IMR-90 (cell line): Measurements from ENCODE around the gene CD1B.

Experiments
- CEBPB ChIP-seq: IDR thresholded peaks from 2 replicates; pipeline ENCODE4 v1.6.1; 2012; ENCODE audit warnings: low read depth, low read length, improper control_type of control experiment
- CHD1 ChIP-seq: IDR thresholded peaks from 2 replicates; pipeline ENCODE4 v1.6.1; 2012; ENCODE audit warnings: low read depth, low read length, improper control_type of control experiment
- FOS ChIP-seq: fragments of 150-350 bp; IDR thresholded peaks from 2 replicates; pipeline ENCODE4 v1.6.1; 2016; ENCODE audit warnings: low read depth, low read length
- MAFK ChIP-seq: IDR thresholded peaks from 2 replicates; pipeline ENCODE4 v1.6.1; 2012; ENCODE audit warnings: low read depth, low read length, improper control_type of control experiment
- MAZ ChIP-seq: IDR thresholded peaks from 2 replicates; pipeline ENCODE4 v1.6.1; 2012; ENCODE audit warnings: low read depth, mild to moderate bottlenecking, low read length, improper control_type of control experiment, moderate library complexity, borderline replicate concordance
- MXI1 ChIP-seq: IDR thresholded peaks from 2 replicates; pipeline ENCODE4 v1.6.1; 2012; ENCODE audit warnings: low read depth, mild to moderate bottlenecking, low read length, moderate library complexity, borderline replicate concordance
- POLR2A ChIP-seq: IDR thresholded peaks from 2 replicates; pipeline ENCODE4 v1.6.1; 2012; ENCODE audit warnings: mild to moderate bottlenecking, low read depth, low read length
- RAD21 ChIP-seq: IDR thresholded peaks from 2 replicates; pipeline ENCODE4 v1.6.1; 2012; ENCODE audit warnings: low read length, improper control_type of control experiment
- SMC3 ChIP-seq: fragments of 150-350 bp; IDR thresholded peaks from 2 replicates; pipeline ENCODE4 v1.6.1; 2016; ENCODE audit warnings: low read depth, mild to moderate bottlenecking, antibody characterized with exemption, low read length, moderate library complexity
- USF2 ChIP-seq: fragments of 150-350 bp; IDR thresholded peaks from 2 replicates; pipeline ENCODE4 v1.6.1; 2017; ENCODE audit warnings: mild to moderate bottlenecking, antibody characterized with exemption, low read length, low read depth
- TF ChIP-seq, protein P1 (sequence below): conservative IDR thresholded peaks from 2 replicates; pipeline ENCODE4 v1.5.1; 2012; ENCODE audit warnings: mild to moderate bottlenecking, low read depth, low read length, improper control_type of control experiment

GRCh38 chr1:158286487-158286886 lies 44.8 kb downstream of the CD1B start:
- TF ChIP-seq, protein P1, sequence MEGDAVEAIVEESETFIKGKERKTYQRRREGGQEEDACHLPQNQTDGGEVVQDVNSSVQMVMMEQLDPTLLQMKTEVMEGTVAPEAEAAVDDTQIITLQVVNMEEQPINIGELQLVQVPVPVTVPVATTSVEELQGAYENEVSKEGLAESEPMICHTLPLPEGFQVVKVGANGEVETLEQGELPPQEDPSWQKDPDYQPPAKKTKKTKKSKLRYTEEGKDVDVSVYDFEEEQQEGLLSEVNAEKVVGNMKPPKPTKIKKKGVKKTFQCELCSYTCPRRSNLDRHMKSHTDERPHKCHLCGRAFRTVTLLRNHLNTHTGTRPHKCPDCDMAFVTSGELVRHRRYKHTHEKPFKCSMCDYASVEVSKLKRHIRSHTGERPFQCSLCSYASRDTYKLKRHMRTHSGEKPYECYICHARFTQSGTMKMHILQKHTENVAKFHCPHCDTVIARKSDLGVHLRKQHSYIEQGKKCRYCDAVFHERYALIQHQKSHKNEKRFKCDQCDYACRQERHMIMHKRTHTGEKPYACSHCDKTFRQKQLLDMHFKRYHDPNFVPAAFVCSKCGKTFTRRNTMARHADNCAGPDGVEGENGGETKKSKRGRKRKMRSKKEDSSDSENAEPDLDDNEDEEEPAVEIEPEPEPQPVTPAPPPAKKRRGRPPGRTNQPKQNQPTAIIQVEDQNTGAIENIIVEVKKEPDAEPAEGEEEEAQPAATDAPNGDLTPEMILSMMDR: no peak
- TF ChIP-seq MAFK: no peak
- TF ChIP-seq FOS: no peak
- TF ChIP-seq CEBPB: no peak
- no peak for TF ChIP-seq MXI1
- TF ChIP-seq USF2: no peak
- TF ChIP-seq SMC3: no peak
- no peak for TF ChIP-seq POLR2A
- TF ChIP-seq RAD21: no peak
- TF ChIP-seq CHD1: no peak
- no peak for TF ChIP-seq MAZ
